Transverse colon (tissue), 4 donors: Measurements from ENCODE around the gene XAGE5. TPM values are rescaled to one million over a fixed set of nuclear protein-coding genes. Genes with fewer than 3 reads are reported as not detected.
"Not testable (repeated sequence)": the region's sequence is repeated elsewhere in the genome, so short reads cannot be mapped to it uniquely, and the experiment has no call there.

Experiments
- DNase-seq: peaks from one replicate; pipeline ENCODE4 v3.0.0-alpha.2; 2019
- H3K27ac ChIP-seq, 4 donors: fragments of 200-600 bp; sonication (generic); 2 replicates each; pipeline ENCODE4 v1.5.1; 2016 to 2018; ENCODE audit warnings: inconsistent platforms in 4 of 4
- H3K27me3 ChIP-seq: fragments of 200-600 bp; sonication (generic); 2 replicates; pipeline ENCODE4 v1.5.1; 2017; ENCODE audit warnings: inconsistent platforms
- H3K36me3 ChIP-seq, 4 donors: fragments of 200-600 bp; sonication (generic); 2 replicates each; pipeline ENCODE4 v1.5.1; 2017 to 2019; ENCODE audit warnings: inconsistent platforms in 4 of 4
- H3K4me1 ChIP-seq, 4 donors: fragments of 200-600 bp; sonication (generic); 2 replicates each; pipeline ENCODE4 v1.5.1; 2017 to 2020; ENCODE audit warnings: inconsistent platforms in 4 of 4
- H3K4me3 ChIP-seq, 4 donors: fragments of 200-600 bp; sonication (generic); 1 replicate in 1 of 4; 2 replicates in 3 of 4; pipeline versions ENCODE4 v1.5.1 to v1.6.1; 2017 to 2019; ENCODE audit warnings: inconsistent platforms in 4 of 4
- H3K9me3 ChIP-seq, 2 donors: fragments of 200-600 bp; sonication (generic); 2 replicates each; pipeline ENCODE4 v1.5.1; 2017 to 2019; ENCODE audit warnings: inconsistent platforms in 2 of 2
- EP300 ChIP-seq: sonication (generic); formaldehyde crosslinking; IDR thresholded peaks from one replicate; pipeline ENCODE4 v1.6.1; 2017; ENCODE audit warnings: antibody characterized with exemption, low read depth
- POLR2A ChIP-seq: fragments of 450-650 bp; IDR thresholded peaks from one replicate; pipeline ENCODE4 v1.6.1; 2016; ENCODE audit warnings: antibody characterized with exemption, mild to moderate bottlenecking, moderate library complexity
- POLR2AphosphoS5 ChIP-seq, 3 donors: sonication (generic); formaldehyde crosslinking; IDR thresholded peaks; one replicate each; pipeline ENCODE4 v1.6.1; 2016; ENCODE audit warnings: antibody characterized with exemption in 3 of 3
- WGBS, 2 donors: methylation state at CpG; one replicate each; pipeline ENCODE4 v1.1.5; 2018; ENCODE audit warnings: low coverage in 1 of 2; 5-methylcytosine and 5-hydroxymethylcytosine counted together
- in situ Hi-C, 4 donors: fragments of 200-750 bp; cut with MboI; loops; one replicate each; pipeline versions ENCODE4 v1.15.0 to v1.15.1; 2017; ENCODE audit warnings: low sequenced_read_pairs in 3 of 4, low pct_ligation_motif_present in 1 of 4, low pct_unique_long_range_greater_than_20kb in 1 of 4
- intact Hi-C: fragments of 100-400 bp; cut with DNase I; formaldehyde crosslinking; loops from one replicate; pipeline ENCODE4 v1.15.1; 2023; ENCODE audit warnings: low total_unique reads
- total RNA-seq, 4 donors: library from RNA; depleted of rRNA; stranded (reverse); fragments of >200 nt; gene quantifications; one replicate each; pipeline ENCODE4 v1.1.0, GENCODE V29; 2016
- TF ChIP-seq, protein P1 (sequence below), 5 experiments: fragments of 200-600 bp in 3 of 5; fragments of 450-650 bp in 2 of 5; sonication (generic) in 3 of 5; IDR thresholded peaks; 1 replicate in 2 of 5; 2 replicates in 3 of 5; pipeline ENCODE4 v1.5.1; 2016 to 2017; ENCODE audit warnings: antibody characterized with exemption in 5 of 5, inconsistent platforms in 3 of 5, mild to moderate bottlenecking in 2 of 5, moderate library complexity in 1 of 5

Gene XAGE5, protein sequence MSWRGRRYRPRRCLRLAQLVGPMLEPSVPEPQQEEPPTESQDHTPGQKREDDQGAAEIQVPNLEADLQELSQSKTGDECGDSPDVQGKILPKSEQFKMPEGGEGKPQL
- total RNA-seq = not detected

GRCh38 chrX:52811065-52811625, at the start of gene XAGE5:
XAGE5 (plus strand) TSS chrX:52811287; CDS start chrX:52812567, 1,280 bp downstream.
- 90% methylated on average over 25 of the region's 25 CpGs; no CpG with 5 or more reads in 1 of the 2 donors for WGBS, 2 donors
- H3K4me3 ChIP-seq = no peak within 1 kb of the TSS
- in situ Hi-C loops (loop anchor here in 1 of 4 donors (25.0 kb wide), 1 partner anchor 149 kb away; the partner anchor contains the start of gene SSX7), intact Hi-C loops (no loop called here)
- no peak for DNase-seq
- H3K27ac ChIP-seq = no peak within 1 kb of the TSS
- no peaks in the 10 kb centered on the region for H3K9me3 ChIP-seq
- no peak for TF ChIP-seq POLR2AphosphoS5 (IDR thresholded peaks at IDR 0.05)
- TF ChIP-seq POLR2A = no peak
- no peak for TF ChIP-seq EP300
- TF ChIP-seq, protein P1, sequence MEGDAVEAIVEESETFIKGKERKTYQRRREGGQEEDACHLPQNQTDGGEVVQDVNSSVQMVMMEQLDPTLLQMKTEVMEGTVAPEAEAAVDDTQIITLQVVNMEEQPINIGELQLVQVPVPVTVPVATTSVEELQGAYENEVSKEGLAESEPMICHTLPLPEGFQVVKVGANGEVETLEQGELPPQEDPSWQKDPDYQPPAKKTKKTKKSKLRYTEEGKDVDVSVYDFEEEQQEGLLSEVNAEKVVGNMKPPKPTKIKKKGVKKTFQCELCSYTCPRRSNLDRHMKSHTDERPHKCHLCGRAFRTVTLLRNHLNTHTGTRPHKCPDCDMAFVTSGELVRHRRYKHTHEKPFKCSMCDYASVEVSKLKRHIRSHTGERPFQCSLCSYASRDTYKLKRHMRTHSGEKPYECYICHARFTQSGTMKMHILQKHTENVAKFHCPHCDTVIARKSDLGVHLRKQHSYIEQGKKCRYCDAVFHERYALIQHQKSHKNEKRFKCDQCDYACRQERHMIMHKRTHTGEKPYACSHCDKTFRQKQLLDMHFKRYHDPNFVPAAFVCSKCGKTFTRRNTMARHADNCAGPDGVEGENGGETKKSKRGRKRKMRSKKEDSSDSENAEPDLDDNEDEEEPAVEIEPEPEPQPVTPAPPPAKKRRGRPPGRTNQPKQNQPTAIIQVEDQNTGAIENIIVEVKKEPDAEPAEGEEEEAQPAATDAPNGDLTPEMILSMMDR (IDR thresholded peaks at IDR 0.05) = no peak
- no peaks in the 10 kb centered on the region for H3K36me3 ChIP-seq
- no peaks in the 10 kb centered on the region for H3K27me3 ChIP-seq
- H3K4me1 ChIP-seq = no peaks in the 10 kb centered on the region

DNA sequence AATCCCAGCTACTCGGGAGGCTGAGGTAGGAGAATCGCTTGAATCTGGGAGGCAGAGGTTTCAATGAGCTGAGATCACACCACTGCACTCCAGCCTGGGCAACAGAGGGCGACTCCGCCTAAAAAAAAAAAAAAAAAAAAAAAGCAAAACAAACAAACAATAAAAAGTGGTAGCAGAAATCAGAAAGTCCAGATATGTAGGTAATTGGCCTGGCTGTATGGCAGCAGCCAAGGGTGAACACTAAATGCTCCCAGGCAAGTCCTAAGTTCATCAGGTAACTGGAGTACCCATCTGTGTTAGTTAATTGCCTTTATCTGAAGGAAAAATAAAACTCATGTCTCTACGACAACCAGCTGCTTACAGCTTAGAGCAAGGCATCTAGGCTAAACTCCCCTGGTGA, 45.1 kb upstream of the XAGE5 start:
- H3K9me3 ChIP-seq, intact Hi-C loops, H3K4me3 ChIP-seq, H3K4me1 ChIP-seq, H3K27me3 ChIP-seq, H3K27ac ChIP-seq, H3K36me3 ChIP-seq, DNase-seq, in situ Hi-C loops: not testable (repeated sequence)
- WGBS, 2 donors = 56% methylated on average over 5 of the region's 5 CpGs; no CpG with 5 or more reads in 1 of the 2 donors

DNA sequence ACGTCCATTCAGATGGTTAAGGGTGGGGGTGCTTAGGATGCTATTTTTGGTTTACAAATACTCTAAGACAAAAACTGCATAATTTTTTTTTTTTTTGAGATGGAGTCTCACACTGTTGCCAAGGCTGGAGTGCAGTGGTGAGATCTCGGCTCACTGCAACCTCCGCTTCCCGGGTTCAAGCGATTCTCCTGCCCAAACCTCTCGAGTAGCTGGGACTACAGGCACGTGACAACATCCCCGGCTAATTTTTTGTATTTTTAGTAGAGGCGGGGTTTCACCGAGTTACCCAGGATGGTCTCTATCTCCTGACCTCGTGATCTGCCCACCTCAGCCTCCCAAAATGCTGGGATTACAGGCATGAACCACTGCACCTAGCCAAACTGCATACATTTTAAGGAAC, 37.6 kb upstream of the XAGE5 start:
- intact Hi-C loops = not testable (repeated sequence)

GRCh38 chrX:52797327-52797726, 13.8 kb upstream of the XAGE5 start, which contains the start of gene SPANXN5:
SPANXN5 (minus strand) TSS chrX:52797427; CDS start chrX:52797348, 79 bp downstream.
- WGBS, 2 donors = 84 to 100% methylated on average over 1 to 2 of the region's 2 CpGs
- H3K27me3 ChIP-seq, H3K36me3 ChIP-seq, in situ Hi-C loops, DNase-seq, H3K9me3 ChIP-seq, H3K4me3 ChIP-seq, intact Hi-C loops, H3K27ac ChIP-seq, H3K4me1 ChIP-seq: not testable (repeated sequence)

More for the DNA sequence above, 37.6 kb upstream of the XAGE5 start:
- H3K27ac ChIP-seq, DNase-seq, H3K9me3 ChIP-seq, H3K36me3 ChIP-seq, H3K27me3 ChIP-seq, in situ Hi-C loops, H3K4me3 ChIP-seq, H3K4me1 ChIP-seq: not testable (repeated sequence)
- WGBS, 2 donors = 83% methylated on average over 10 of the region's 11 CpGs; no CpG with 5 or more reads in 1 of the 2 donors

DNA sequence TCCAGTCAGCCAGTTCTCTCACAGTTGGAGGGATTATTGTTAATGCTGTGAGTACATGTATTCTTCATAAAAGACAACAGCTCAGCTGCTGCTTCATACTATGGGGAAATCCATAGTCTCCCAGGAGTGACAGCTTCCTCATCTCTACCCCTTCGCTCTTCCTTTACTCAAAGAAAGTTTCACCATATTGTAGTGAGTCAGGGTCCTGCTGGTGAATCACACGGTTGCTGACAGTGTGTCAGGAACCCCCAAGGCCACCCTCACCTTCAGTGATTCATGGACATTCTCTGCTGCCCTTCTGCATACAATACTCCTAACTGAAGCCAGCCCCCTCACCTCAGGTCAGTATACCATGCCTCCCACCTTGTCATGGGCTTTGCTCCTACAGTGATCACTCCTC, 6.2 kb upstream of the XAGE5 start:
- in situ Hi-C loops = loop anchor here in 1 of 4 donors (25.0 kb wide), 1 partner anchor 143 kb away; the partner anchor contains the start of gene SSX7
- H3K4me1 ChIP-seq, H3K36me3 ChIP-seq, H3K4me3 ChIP-seq, H3K9me3 ChIP-seq, H3K27me3 ChIP-seq, DNase-seq, H3K27ac ChIP-seq, intact Hi-C loops: not testable (repeated sequence)
- 64% methylated on average over 2 of the region's 2 CpGs; no CpG with 5 or more reads in 1 of the 2 donors for WGBS, 2 donors

- no peaks in the 10 kb centered on the region for H3K36me3 ChIP-seq
- no peaks in the 10 kb centered on the region for H3K4me1 ChIP-seq
- H3K9me3 ChIP-seq = no peaks in the 10 kb centered on the region
- no peaks in the 10 kb centered on the region for H3K27me3 ChIP-seq
- intact Hi-C loops = no loop called here
- no peak for TF ChIP-seq POLR2AphosphoS5 (IDR thresholded peaks at IDR 0.05)
- TF ChIP-seq, protein P1 (IDR thresholded peaks at IDR 0.05) = no peak
- TF ChIP-seq EP300 = no peak
- no peak for TF ChIP-seq POLR2A
- 70% methylated on average over 4 of the region's 4 CpGs; no CpG with 5 or more reads in 1 of the 2 donors for WGBS, 2 donors
- in situ Hi-C loops = loop anchor here in 1 of 4 donors (25.0 kb wide), 1 partner anchor 157 kb away; the partner anchor contains the start of gene SSX7
- no peak overlapping the region for H3K27ac ChIP-seq
- H3K4me3 ChIP-seq = no peak overlapping the region
- DNase-seq = no peak
Observed at GRCh38 chrX:52819788-52820187, 8.7 kb downstream of the XAGE5 start.
